GM21825 (cell line): ENCODE results near the gene HTR3D.
"Not testable (repeated sequence)": the region's sequence is repeated elsewhere in the genome, so short reads cannot be mapped to it uniquely, and the experiment has no call there.

ENCODE experiments used
- ATAC-seq: cut with Tn5 transposase; IDR thresholded peaks from one replicate; pipeline ENCODE4 v1.9.1; 2021; ENCODE audit warnings: mild to moderate bottlenecking, moderate library complexity; ENCODE audit not compliant: unreplicated experiment

The HTR3D gene

DNA sequence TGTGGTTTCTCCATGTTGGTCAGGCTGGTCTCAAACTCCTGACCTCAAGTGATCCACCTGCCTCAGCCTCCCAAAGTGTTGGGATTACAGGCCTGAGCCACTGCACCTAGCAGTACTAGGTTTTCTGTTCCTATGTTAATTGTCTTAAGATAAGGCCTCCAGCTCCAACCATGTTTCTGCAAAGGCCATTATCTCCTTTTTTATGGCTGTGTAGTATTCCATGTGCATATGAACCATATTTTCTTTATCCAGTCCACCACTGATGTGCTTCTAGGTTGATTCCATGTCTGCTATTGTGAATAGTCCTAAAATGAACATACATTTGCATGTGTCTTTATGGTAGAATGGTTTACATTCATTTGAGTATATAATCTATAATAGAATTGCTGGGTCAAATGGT, 31.1 kb downstream of the HTR3D start:
- no peak for ATAC-seq

DNA sequence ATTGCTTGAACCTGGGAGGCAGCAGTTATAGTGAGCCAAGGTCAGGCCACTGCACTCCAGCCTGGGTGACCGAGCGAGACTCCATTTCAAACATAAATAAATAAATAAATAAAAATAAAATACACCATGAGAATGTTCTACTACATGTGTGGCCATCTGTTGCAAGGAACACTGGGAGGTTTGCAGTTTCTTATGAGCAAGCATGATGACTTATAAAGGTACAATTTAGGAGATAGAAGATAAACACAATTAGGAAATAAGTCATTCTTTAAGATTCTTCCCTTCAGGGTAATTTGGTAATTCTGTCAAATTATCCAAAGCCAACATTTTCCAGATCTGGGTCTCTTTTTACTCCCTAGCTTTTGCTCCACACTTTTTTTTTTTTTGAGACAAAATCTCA, 34.7 kb downstream of the HTR3D start:
- no peak for ATAC-seq

DNA sequence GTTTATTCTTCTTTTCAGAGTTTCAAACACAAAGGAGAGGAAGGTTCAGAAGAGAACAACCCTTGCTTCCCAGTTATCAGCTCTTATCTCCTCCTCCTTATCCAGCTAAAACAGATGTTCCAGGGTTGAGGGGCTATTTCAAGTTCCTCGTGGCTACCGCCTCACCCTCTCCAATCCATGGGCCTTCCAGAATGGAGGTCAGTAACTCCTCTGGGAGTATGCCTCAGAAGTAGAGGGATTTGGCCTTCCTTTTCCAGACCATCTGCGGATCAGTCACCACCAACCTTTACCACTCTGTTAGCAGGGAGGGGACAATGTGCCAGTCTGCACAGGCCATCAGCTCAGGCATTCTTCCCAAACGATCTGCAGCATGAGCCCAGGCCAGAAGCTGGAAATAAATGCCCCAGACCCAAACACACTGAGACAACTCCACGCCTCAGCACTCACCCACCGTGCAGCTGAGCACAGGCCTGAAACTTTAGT, 36.1 kb downstream of the HTR3D start:
- no peak for ATAC-seq

DNA sequence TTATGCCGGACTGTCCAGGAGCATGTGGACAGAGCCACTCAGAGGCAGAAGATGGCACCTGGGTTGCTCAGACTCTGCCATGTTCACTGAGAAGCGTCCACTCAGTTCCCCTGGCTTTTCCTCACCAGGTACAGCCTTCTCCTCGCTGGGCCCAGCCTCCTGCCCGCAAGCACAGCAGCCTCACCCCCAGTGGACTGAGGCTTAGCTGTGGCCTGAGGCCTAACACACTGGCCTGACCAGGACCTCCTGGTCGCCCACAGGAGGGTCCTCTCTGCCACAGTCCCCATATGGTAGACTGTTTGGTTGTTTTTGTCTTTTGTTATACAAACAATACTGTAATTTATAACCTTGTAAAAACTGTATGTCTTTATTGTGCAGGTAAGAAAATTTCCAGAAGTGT, 36.8 kb downstream of the HTR3D start:
- no peak for ATAC-seq

DNA sequence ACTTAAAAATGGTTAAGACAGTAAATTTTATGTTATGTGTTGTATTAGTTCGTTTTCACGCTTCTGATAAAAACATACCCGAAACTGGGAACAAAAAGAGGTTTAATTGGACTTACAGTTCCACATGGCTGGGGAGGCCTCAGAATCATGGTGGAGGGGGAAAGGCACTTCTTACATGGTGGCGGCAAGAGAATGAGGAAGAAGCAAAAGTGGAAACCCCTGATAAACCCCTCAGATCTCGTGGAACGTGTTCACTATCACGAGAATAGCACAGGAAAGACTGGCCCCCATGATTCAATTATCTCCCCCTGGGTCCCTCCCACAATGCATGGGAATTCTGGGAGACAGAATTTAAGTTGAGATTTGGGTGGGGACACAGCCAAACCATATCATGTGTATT, 39.6 kb downstream of the HTR3D start:
- ATAC-seq: not testable (repeated sequence)

DNA sequence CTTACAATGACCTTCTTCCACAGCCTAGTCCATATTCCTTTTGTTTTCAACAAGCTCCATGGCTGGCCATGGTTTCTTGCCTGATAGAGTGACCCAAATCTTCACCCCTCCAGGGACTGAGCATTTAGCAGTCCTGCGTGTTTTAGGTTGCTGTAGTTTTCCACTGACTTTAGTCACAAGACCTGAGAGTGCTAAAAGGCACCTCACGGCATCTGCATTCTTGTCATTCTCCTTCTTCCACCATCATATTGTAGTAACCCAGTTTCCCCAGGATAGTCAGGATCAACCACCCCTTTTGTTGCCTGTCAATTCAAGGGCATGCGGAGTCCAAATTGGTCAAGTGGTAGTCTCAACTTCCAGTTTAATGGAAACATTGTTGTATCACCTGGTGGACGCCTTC, 42.1 kb downstream of the HTR3D start:
- no peak for ATAC-seq

DNA sequence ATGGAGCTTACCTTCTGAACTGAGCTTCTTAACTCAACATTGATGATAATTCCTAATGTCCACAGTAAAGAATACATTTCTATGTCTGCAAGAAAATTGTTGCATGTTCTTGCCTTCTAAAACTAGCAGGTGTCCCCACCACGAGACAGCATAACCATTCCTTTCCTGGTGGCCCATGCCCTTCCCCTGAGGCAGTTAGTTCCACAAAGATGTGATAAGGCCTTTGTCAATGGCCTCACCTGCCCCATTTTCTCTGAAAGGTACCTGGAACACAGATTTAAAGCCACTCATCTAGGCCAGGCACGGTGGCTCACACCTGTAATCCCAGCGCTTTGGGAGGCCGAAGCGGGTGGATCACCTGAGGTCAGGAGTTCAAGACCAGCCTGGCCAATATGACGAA, 44.4 kb downstream of the HTR3D start:
- no peak for ATAC-seq

DNA sequence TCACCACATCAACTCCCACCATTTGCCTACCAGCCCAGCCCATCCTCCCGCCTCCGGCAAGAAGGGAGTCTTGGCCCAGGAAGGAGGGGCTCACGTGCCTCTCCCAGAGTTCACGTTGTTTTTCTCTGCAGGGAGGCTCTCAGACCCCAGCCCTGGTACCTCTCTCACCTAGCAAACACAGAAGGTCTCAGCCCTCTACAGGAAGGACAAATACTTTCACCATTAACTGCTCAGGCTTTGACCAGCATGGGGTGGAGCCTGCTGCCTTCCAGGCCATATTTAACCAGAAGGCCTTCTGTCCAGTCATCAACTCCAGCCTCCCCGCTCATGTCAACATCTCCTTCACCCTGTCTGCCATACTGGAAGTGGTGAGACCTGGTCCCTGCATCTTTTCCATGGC, 46.3 kb downstream of the HTR3D start:
- no peak for ATAC-seq

DNA sequence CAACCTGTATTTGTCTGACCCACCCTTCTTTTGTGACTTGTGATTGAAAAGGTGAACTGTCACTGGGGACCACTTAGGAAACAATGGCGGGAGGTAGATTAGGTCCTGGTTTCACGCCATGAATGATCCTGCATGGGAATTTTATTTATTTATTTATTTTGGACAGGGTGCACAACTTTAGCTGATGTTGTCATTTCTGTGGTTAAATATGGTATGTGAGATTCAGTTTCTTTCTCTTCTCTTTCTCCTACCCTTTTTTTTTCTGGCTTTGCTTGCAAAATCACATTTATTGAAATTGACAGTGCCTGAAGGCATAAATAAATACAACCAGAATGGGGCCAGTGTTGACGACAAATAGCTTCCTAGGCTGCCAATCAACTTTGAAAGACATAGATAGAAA, 47.3 kb downstream of the HTR3D start:
- no peak for ATAC-seq

DNA sequence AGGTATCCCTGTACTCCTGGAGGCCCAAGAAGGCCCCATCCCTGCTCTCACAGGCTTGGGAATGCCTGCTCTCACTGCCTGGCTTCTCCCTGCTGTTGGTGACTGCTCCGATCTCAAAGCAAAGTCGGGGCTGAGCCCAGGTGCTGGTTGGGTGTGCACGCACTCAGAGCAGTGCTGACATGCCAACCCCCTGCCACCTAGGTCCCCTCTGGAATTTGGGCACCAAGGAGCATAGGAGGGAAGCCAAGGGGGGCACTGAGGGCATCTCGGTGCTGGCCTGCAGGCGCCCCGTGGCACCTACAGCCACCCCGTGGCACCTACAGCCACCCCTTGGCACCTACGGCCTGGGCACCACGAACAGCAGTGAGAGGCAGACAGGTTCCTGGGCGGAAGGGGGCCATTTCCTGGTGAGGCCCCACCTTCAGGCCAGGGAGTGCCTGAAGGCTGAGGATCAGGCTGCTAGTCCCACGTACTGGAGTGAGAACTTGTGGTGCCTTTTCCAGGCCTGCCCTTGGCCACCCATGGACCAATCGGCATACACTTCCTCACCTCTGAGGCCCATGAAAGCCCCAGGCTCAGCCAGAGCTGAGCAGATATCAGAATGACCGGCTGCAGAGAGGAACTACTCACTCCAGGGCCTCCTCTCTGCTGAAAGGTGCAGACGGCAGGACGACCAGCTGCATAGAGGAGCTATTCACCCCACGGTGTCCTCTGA, 49.7 kb downstream of the HTR3D start:
- ATAC-seq: no peak

DNA sequence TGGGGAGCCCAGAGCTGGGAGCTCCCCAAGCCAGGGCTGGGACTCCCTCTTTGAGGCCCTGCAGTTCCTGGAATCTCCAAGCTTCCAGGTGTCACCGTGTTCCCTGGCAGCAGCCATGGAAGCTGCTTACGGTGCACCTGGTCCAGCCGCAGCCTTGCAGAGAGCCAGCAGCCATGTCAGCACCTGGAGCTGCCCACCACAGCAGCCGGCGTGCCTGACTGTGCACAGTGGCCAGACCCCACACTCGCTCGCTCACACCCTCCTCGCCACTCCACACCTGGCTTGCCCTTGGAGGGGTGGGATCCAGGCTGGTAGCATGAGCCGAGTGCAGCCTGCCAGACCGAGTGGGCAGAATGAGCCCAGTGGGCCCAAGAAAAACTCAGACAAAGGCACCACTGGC, 50.5 kb downstream of the HTR3D start:
- ATAC-seq: no peak

DNA sequence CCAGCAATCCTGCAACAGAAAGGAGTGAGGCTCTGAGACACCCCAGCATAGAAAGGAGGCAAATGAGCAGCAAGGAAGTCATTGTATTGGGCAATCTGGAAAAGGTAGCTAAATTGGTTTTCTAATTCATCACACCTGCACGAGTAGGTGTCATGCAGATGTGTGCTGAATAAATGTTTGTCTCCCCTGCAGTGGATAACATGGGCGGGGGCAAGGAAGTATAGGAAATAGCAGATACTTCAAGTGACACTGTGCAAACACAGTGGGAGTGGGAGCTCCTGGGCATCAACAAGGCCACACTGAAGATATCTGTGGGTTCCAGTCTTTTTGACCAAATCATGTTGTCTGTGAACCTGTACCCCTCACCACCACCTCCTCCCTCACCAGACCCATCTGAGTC, 50.9 kb downstream of the HTR3D start:
- ATAC-seq: no peak

DNA sequence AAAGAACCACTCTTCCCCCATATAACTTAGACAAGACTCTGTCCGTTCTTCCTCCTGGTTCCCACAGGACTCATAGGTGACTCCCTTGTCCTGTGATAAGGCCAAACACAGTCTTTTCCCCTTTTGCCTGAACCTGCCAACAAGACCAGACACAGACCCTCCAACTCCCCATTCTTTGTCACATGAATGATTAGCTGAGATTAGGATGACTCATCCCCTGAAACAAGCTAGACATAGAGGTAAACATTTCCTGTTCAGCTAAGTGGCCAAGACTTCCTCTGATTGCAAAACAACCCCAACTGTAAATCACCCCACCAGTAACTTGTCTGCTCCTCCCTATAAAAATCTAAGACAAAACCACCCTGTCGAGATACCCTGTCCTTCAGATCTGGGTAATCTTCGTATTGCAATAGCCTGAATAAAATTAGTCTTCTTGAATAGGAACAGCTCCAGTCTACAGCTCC, 53.9 kb downstream of the HTR3D start:
- no peak for ATAC-seq
